ES-I3 (cell line): ENCODE measurements around the gene NLRP10.
"Not testable (repeated sequence)": the region's sequence is repeated elsewhere in the genome, so short reads cannot be mapped to it uniquely, and the experiment has no call there.

Experiments
- H3K36me3 ChIP-seq: 2 replicates; pipeline ENCODE4 v1.6.1; 2013; ENCODE audit warnings: mild to moderate bottlenecking, low read length, control low read depth, moderate library complexity; ENCODE audit not compliant: insufficient read depth
- H3K4me1 ChIP-seq: 2 replicates; pipeline ENCODE4 v1.6.1; 2013; ENCODE audit warnings: mild to moderate bottlenecking, control low read depth, low read length; ENCODE audit not compliant: insufficient read depth
- H3K9ac ChIP-seq: 2 replicates; pipeline ENCODE4 v1.6.1; 2013; ENCODE audit warnings: low read depth, mild to moderate bottlenecking, low read length, moderate library complexity
- H3K9me3 ChIP-seq: 2 replicates; pipeline ENCODE4 v1.6.1; 2013; ENCODE audit warnings: mild to moderate bottlenecking, low read length, moderate library complexity; ENCODE audit not compliant: control insufficient read depth, insufficient read depth

NLRP10 gene

GRCh38 chr11:7965386-7965785 lies at the start of gene NLRP10:
Gene NLRP10 (minus strand): TSS chr11:7965447. CDS start chr11:7963495, 1,952 bp downstream.
- peaks cover 5% of the 10 kb centered on the region for H3K4me1 ChIP-seq
- H3K9me3 ChIP-seq: no peaks in the 10 kb centered on the region
- H3K9ac ChIP-seq: no peak within 1 kb of the TSS
- H3K36me3 ChIP-seq: no peaks in the 10 kb centered on the region

GRCh38 chr11:8013833-8014232 lies 48.6 kb upstream of the NLRP10 start:
- Histone ChIP-seq H3K4me1 (peaks cover 11% of the 10 kb centered on the region; the same call in 1 of the 2 replicates), H3K9ac (no peak overlapping the region), H3K9me3 (no peaks in the 10 kb centered on the region), H3K36me3 (no peaks in the 10 kb centered on the region)

- H3K9me3 ChIP-seq: no peaks in the 10 kb centered on the region
- no peaks in the 10 kb centered on the region for H3K36me3 ChIP-seq
- H3K9ac ChIP-seq: no peak overlapping the region
- peaks cover 11% of the 10 kb centered on the region; the same call in 1 of the 2 replicates for H3K4me1 ChIP-seq
Measured at GRCh38 chr11:8011981-8012444, 46.8 kb upstream of the NLRP10 start.

GRCh38 chr11:8011371-8011770 lies 46.1 kb upstream of the NLRP10 start:
- no peak overlapping the region for H3K9ac ChIP-seq
- no peaks in the 10 kb centered on the region for H3K9me3 ChIP-seq
- H3K4me1 ChIP-seq: 0 out of 2 replicates have a peak, but pooled peaks cover 6% of the 10 kb centered on the region
- no peaks in the 10 kb centered on the region for H3K36me3 ChIP-seq

- no peaks in the 10 kb centered on the region for H3K36me3 ChIP-seq
- no peaks in the 10 kb centered on the region for H3K4me1 ChIP-seq
- no peak overlapping the region for H3K9ac ChIP-seq
- H3K9me3 ChIP-seq: no peaks in the 10 kb centered on the region
Measured at GRCh38 chr11:8009856-8010255, 44.6 kb upstream of the NLRP10 start.

GRCh38 chr11:8008212-8008611 lies 43.0 kb upstream of the NLRP10 start:
- Histone ChIP-seq H3K4me1 (no peaks in the 10 kb centered on the region), H3K9ac (no peak overlapping the region), H3K9me3 (no peaks in the 10 kb centered on the region), H3K36me3 (no peaks in the 10 kb centered on the region)

- H3K9ac ChIP-seq: no peak overlapping the region
- no peaks in the 10 kb centered on the region for H3K9me3 ChIP-seq
- no peaks in the 10 kb centered on the region for H3K36me3 ChIP-seq
- H3K4me1 ChIP-seq: no peaks in the 10 kb centered on the region
Measured at GRCh38 chr11:8006349-8006977, 41.2 kb upstream of the NLRP10 start.

GRCh38 chr11:8005556-8005955 lies 40.3 kb upstream of the NLRP10 start:
- Histone ChIP-seq H3K9ac (no peak overlapping the region), H3K4me1 (no peaks in the 10 kb centered on the region), H3K36me3 (no peaks in the 10 kb centered on the region), H3K9me3 (no peaks in the 10 kb centered on the region)

- no peaks in the 10 kb centered on the region for H3K36me3 ChIP-seq
- no peaks in the 10 kb centered on the region for H3K4me1 ChIP-seq
- H3K9me3 ChIP-seq: no peaks in the 10 kb centered on the region
- no peak overlapping the region for H3K9ac ChIP-seq
Measured at GRCh38 chr11:8004008-8004407, 38.8 kb upstream of the NLRP10 start.

GRCh38 chr11:8003187-8003586 lies 37.9 kb upstream of the NLRP10 start:
- Histone ChIP-seq H3K36me3 (peaks cover 3% of the 10 kb centered on the region; the same call in 1 of the 2 replicates), H3K9me3 (no peaks in the 10 kb centered on the region), H3K9ac (no peak overlapping the region), H3K4me1 (no peaks in the 10 kb centered on the region)

- no peaks in the 10 kb centered on the region for H3K9me3 ChIP-seq
- H3K4me1 ChIP-seq: no peaks in the 10 kb centered on the region
- peaks cover 6% of the 10 kb centered on the region for H3K36me3 ChIP-seq
- no peak overlapping the region for H3K9ac ChIP-seq
Measured at GRCh38 chr11:8002676-8003075, 37.4 kb upstream of the NLRP10 start.

GRCh38 chr11:8000390-8000789 lies 35.1 kb upstream of the NLRP10 start:
- Histone ChIP-seq H3K36me3 (peaks cover 20% of the 10 kb centered on the region), H3K4me1 (no peaks in the 10 kb centered on the region), H3K9ac (no peak overlapping the region), H3K9me3 (no peaks in the 10 kb centered on the region)

GRCh38 chr11:7999795-8000194 lies 34.5 kb upstream of the NLRP10 start:
- peaks cover 26% of the 10 kb centered on the region for H3K36me3 ChIP-seq
- no peak overlapping the region for H3K9ac ChIP-seq
- no peaks in the 10 kb centered on the region for H3K9me3 ChIP-seq
- H3K4me1 ChIP-seq: no peaks in the 10 kb centered on the region

- no peaks in the 10 kb centered on the region for H3K9me3 ChIP-seq
- H3K36me3 ChIP-seq: peaks cover 58% of the 10 kb centered on the region
- no peak overlapping the region for H3K9ac ChIP-seq
- H3K4me1 ChIP-seq: no peaks in the 10 kb centered on the region
Measured at GRCh38 chr11:7994581-7995278, 29.5 kb upstream of the NLRP10 start.

- Histone ChIP-seq H3K9ac (peak overlapping the region; percentile 94), H3K36me3 (peaks cover 19% of the 10 kb centered on the region), H3K4me1 (peaks cover 18% of the 10 kb centered on the region)
- H3K9me3 ChIP-seq: not testable (repeated sequence)
Measured at GRCh38 chr11:7987560-7987883, 22.3 kb upstream of the NLRP10 start.
